Keratinocyte (primary cell): ENCODE measurements around the gene NOS1AP. TPM values are rescaled to one million over a fixed set of nuclear protein-coding genes. Genes with fewer than 3 reads are reported as not detected.

ENCODE experiments used
- DNase-seq: peaks from one replicate; pipeline ENCODE4 v3.0.0-alpha.2; 2011; ENCODE audit warnings: low read depth, missing footprints, low spot score
- FAIRE-seq: peaks from 2 replicates; lab custom pipeline; 2011; peaks lifted over from hg19 to GRCh38; lab: Jason Lieb, UNC
- H2AFZ ChIP-seq: 2 replicates; pipeline ENCODE4 v1.6.0; 2012; ENCODE audit warnings: low read length, control low read depth, inconsistent platforms; ENCODE audit not compliant: control insufficient read depth
- H3K27ac ChIP-seq: 2 replicates; pipeline ENCODE4 v1.5.1; 2011; ENCODE audit warnings: low read length; ENCODE audit not compliant: control insufficient read depth, insufficient read depth
- H3K27me3 ChIP-seq: 3 replicates; pipeline ENCODE4 v1.6.0; 2011; ENCODE audit warnings: low read length; ENCODE audit not compliant: control insufficient read depth, insufficient read depth; ENCODE audit errors: extremely low read depth
- H3K36me3 ChIP-seq, 2 experiments: 2 replicates in 1 of 2; 3 replicates in 1 of 2; pipeline ENCODE4 v1.5.1; 2011; ENCODE audit warnings: low read length in 2 of 2, mild to moderate bottlenecking in 1 of 2; ENCODE audit not compliant: control insufficient read depth in 2 of 2, insufficient read depth in 2 of 2; ENCODE audit errors: extremely low read depth in 1 of 2
- H3K4me1 ChIP-seq: 3 replicates; pipeline ENCODE4 v1.5.1; 2011; ENCODE audit warnings: low read length; ENCODE audit not compliant: control insufficient read depth, insufficient read depth; ENCODE audit errors: extremely low read depth
- H3K4me2 ChIP-seq: 3 replicates; pipeline ENCODE4 v1.6.0; 2011; ENCODE audit warnings: low read depth, low read length; ENCODE audit not compliant: control insufficient read depth, insufficient read depth; ENCODE audit errors: extremely low read depth
- H3K4me3 ChIP-seq, 3 experiments: fragments of 200-600 bp in 1 of 3; sonication (generic) in 1 of 3; 2 replicates in 2 of 3; 3 replicates in 1 of 3; pipeline ENCODE4 v1.5.1; 2011 to 2016; ENCODE audit warnings: low read length in 3 of 3, mild to moderate bottlenecking in 3 of 3, control low read depth in 2 of 3, inconsistent platforms in 1 of 3, low read depth in 1 of 3, mixed read lengths in 1 of 3, mixed run types in 1 of 3, moderate library complexity in 1 of 3; ENCODE audit not compliant: control insufficient read depth in 2 of 3, insufficient read depth in 2 of 3; ENCODE audit errors: extremely low read depth in 1 of 3
- H3K79me2 ChIP-seq: 2 replicates; pipeline ENCODE4 v1.6.0; 2012; ENCODE audit warnings: low read length; ENCODE audit not compliant: control insufficient read depth, insufficient read depth
- H3K9ac ChIP-seq: 3 replicates; pipeline ENCODE4 v1.6.0; 2011; ENCODE audit warnings: low read length; ENCODE audit not compliant: control insufficient read depth, insufficient read depth; ENCODE audit errors: extremely low read depth
- H3K9me1 ChIP-seq: 3 replicates; pipeline ENCODE4 v1.6.0; 2011; ENCODE audit warnings: low read length; ENCODE audit not compliant: control insufficient read depth, insufficient read depth; ENCODE audit errors: extremely low read depth
- H3K9me3 ChIP-seq: 2 replicates; pipeline ENCODE4 v1.5.1; 2012; ENCODE audit warnings: low read depth, low read length; ENCODE audit not compliant: control insufficient read depth
- H4K20me1 ChIP-seq: 3 replicates; pipeline ENCODE4 v1.6.0; 2011; ENCODE audit warnings: low read length; ENCODE audit not compliant: control insufficient read depth, insufficient read depth; ENCODE audit errors: extremely low read depth
- EZH2 ChIP-seq: IDR thresholded peaks from one replicate; pipeline ENCODE4 v1.6.1; 2012; ENCODE audit warnings: inconsistent platforms, mild to moderate bottlenecking, low read length, moderate library complexity
- dilution Hi-C: fragments of 300-500 bp; cut with MboI; formaldehyde crosslinking; loops from one replicate; pipeline ENCODE4 v1.7.0; 2020; ENCODE audit warnings: low sequenced_read_pairs; ENCODE audit not compliant: extremely low pct_ligation_motif_present
- polyA plus RNA-seq, 5 experiments: library from polyadenylated mRNA; depleted of rRNA in 3 of 5; stranded (reverse) in 3 of 5; stranded (forward) in 1 of 5; unstranded in 1 of 5; fragments of >200 nt; gene quantifications; 1 replicate in 1 of 5; 2 replicates in 3 of 5; 3 replicates in 1 of 5; pipeline versions ENCODE4 v1.2.1 to v1.2.3, GENCODE V29; 2011 to 2012; ENCODE audit warnings: missing spikeins in 2 of 5, low read depth in 1 of 5, low replicate concordance in 1 of 5
- TF ChIP-seq, protein P1 (sequence below), 3 experiments: IDR thresholded peaks in 1 of 3; conservative IDR thresholded peaks in 1 of 3; optimal IDR thresholded peaks in 1 of 3; 2 replicates in 2 of 3; 3 replicates in 1 of 3; pipeline versions ENCODE3 to v1.5.1; 2011; ENCODE audit warnings: low read length in 3 of 3, mild to moderate bottlenecking in 3 of 3, moderate library complexity in 2 of 3, control low read depth in 1 of 3, inconsistent platforms in 1 of 3; ENCODE audit not compliant: insufficient read depth in 2 of 3; ENCODE audit errors: extremely low read depth in 1 of 3

Gene NOS1AP
- polyA plus RNA-seq, 1 donor (not counting 4 experiments of a cell fraction or from before 2014, with no cell fraction given), result not detected

DNA sequence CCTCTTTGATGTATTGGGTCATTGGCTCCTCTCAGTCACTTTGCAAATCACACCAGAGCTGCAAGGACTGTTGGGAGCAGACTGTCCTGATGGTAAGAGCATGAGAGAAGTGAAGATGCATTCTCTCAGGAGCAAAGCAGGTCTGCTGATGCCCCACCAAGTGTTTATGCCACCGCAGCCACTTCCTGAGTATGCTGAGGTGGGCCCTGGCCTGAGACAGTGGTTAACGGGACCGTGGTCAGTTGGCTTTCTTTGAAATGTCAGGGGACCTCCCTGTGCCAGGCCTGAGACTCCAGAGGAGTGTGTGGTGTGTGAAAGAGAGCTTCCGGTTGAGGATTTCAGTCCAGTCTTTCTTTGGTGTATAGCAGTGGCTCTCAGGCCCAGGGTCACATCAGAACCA is 227.7 kb downstream of the NOS1AP start:
- no peak for TF ChIP-seq EZH2
- TF ChIP-seq, protein P1, sequence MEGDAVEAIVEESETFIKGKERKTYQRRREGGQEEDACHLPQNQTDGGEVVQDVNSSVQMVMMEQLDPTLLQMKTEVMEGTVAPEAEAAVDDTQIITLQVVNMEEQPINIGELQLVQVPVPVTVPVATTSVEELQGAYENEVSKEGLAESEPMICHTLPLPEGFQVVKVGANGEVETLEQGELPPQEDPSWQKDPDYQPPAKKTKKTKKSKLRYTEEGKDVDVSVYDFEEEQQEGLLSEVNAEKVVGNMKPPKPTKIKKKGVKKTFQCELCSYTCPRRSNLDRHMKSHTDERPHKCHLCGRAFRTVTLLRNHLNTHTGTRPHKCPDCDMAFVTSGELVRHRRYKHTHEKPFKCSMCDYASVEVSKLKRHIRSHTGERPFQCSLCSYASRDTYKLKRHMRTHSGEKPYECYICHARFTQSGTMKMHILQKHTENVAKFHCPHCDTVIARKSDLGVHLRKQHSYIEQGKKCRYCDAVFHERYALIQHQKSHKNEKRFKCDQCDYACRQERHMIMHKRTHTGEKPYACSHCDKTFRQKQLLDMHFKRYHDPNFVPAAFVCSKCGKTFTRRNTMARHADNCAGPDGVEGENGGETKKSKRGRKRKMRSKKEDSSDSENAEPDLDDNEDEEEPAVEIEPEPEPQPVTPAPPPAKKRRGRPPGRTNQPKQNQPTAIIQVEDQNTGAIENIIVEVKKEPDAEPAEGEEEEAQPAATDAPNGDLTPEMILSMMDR (optimal IDR thresholded peaks at IDR 0.05 in 1 of 3, IDR thresholded peaks at IDR 0.05 in 1 of 3, conservative IDR thresholded peaks at IDR 0.05 in 1 of 3; ENCODE audit: extremely low read depth in 1 of 3, insufficient read depth in 2 of 3, low read length in 3 of 3), result no peak
- Histone ChIP-seq H3K4me3 (no peak overlapping the region), H3K27me3 (peaks cover 4% of the 10 kb centered on the region), H3K9ac (no peak overlapping the region), H4K20me1 (no peaks in the 10 kb centered on the region), H3K36me3 (no peaks in the 10 kb centered on the region), H3K4me1 (peaks cover 5% of the 10 kb centered on the region), H3K27ac (no peak overlapping the region), H3K9me1 (no peaks in the 10 kb centered on the region), H3K9me3 (no peaks in the 10 kb centered on the region), H3K4me2 (no peak overlapping the region), H2AFZ (no peak overlapping the region), H3K79me2 (no peaks in the 10 kb centered on the region)
- dilution Hi-C loops, result no loop called here
- no peak for FAIRE-seq
- no peak for DNase-seq

DNA sequence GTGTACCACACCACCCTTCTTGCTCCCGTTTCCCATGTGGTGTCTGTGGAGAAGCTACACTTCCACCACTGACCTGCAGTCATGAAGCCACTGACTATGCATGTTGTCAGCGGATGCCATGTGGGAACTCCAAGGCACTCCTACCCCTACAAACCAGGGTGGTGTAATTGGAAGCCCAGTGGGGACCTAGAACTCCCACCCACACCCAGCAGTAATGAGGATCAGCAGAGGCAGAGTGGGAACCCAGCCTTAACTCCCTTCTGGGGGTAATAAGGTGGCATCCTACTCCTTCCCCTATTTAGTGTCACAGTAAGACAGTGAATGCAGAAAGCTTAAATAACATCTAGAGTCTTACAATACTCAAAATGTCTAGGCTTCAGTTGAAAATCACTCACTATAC is 228.8 kb downstream of the NOS1AP start:
- peaks cover 4% of the 10 kb centered on the region for H3K27me3 ChIP-seq
- no peaks in the 10 kb centered on the region for H3K9me3 ChIP-seq
- no peak for DNase-seq
- H3K36me3 ChIP-seq, result no peaks in the 10 kb centered on the region
- H3K4me1 ChIP-seq, result peaks cover 5% of the 10 kb centered on the region
- H3K9ac ChIP-seq, result no peak overlapping the region
- dilution Hi-C loops, result no loop called here
- H3K27ac ChIP-seq, result no peak overlapping the region
- no peak overlapping the region for H3K4me2 ChIP-seq
- H3K4me3 ChIP-seq, result no peak overlapping the region
- FAIRE-seq, result no peak
- no peaks in the 10 kb centered on the region for H3K9me1 ChIP-seq
- TF ChIP-seq, protein P1 (optimal IDR thresholded peaks at IDR 0.05 in 1 of 3, IDR thresholded peaks at IDR 0.05 in 1 of 3, conservative IDR thresholded peaks at IDR 0.05 in 1 of 3; ENCODE audit: extremely low read depth in 1 of 3, insufficient read depth in 2 of 3, low read length in 3 of 3), result no peak
- no peak for TF ChIP-seq EZH2
- H2AFZ ChIP-seq, result no peak overlapping the region
- no peaks in the 10 kb centered on the region for H3K79me2 ChIP-seq
- no peaks in the 10 kb centered on the region for H4K20me1 ChIP-seq
